Small intestine (tissue), 7 donors: Measurements from ENCODE around the gene DDX3X. TPM values are rescaled to one million over a fixed set of nuclear protein-coding genes. Genes with fewer than 3 reads are reported as not detected.
"Not testable (repeated sequence)": the region's sequence is repeated elsewhere in the genome, so short reads cannot be mapped to it uniquely, and the experiment has no call there.

Source experiments
- DNase-seq, 2 donors: peaks; one replicate each; pipeline versions ENCODE4 v3.0.0 to v3.0.0-alpha.2; 2013
- FAIRE-seq: peaks from 2 replicates; lab custom pipeline; 2012; peaks lifted over from hg19 to GRCh38; lab: Jason Lieb, UNC
- H3K27ac ChIP-seq, 3 donors: one replicate each; pipeline ENCODE4 v1.5.1; 2013; ENCODE audit warnings: low read length in 2 of 3, mild to moderate bottlenecking in 2 of 3, control low read depth in 1 of 3, inconsistent platforms in 1 of 3, low read depth in 1 of 3, moderate library complexity in 1 of 3
- H3K27me3 ChIP-seq, 3 donors: one replicate each; pipeline ENCODE4 v1.6.1; 2013; ENCODE audit warnings: low read length in 3 of 3, inconsistent platforms in 1 of 3; ENCODE audit not compliant: control insufficient read depth in 3 of 3, insufficient read depth in 3 of 3
- H3K36me3 ChIP-seq, 3 donors: one replicate each; pipeline ENCODE4 v1.6.1; 2013; ENCODE audit warnings: low read length in 3 of 3, inconsistent platforms in 1 of 3, low read depth in 1 of 3, mild to moderate bottlenecking in 1 of 3, moderate library complexity in 1 of 3; ENCODE audit not compliant: control insufficient read depth in 3 of 3, insufficient read depth in 2 of 3
- H3K4me1 ChIP-seq, 3 donors: one replicate each; pipeline ENCODE4 v1.6.1; 2013; ENCODE audit warnings: low read length in 2 of 3, inconsistent platforms in 1 of 3, low read depth in 1 of 3, mild to moderate bottlenecking in 1 of 3, moderate library complexity in 1 of 3; ENCODE audit not compliant: control insufficient read depth in 3 of 3, insufficient read depth in 2 of 3
- H3K4me3 ChIP-seq, 3 donors: one replicate each; pipeline ENCODE4 v1.5.1; 2013; ENCODE audit warnings: low read length in 3 of 3, control low read depth in 1 of 3, inconsistent platforms in 1 of 3, low read depth in 1 of 3, mild to moderate bottlenecking in 1 of 3, moderate library complexity in 1 of 3
- H3K9me3 ChIP-seq, 2 donors: one replicate each; pipeline ENCODE4 v1.6.1; 2013; ENCODE audit warnings: low read depth in 1 of 2, low read length in 1 of 2; ENCODE audit not compliant: control insufficient read depth in 2 of 2, insufficient read depth in 1 of 2
- WGBS, 3 donors: extraction: QIAGEN DNeasy Blood & Tissue Kit; methylation state at CpG; one replicate each; pipeline ENCODE4 v1.1.7; 2013; 5-methylcytosine and 5-hydroxymethylcytosine counted together
- polyA plus RNA-seq, 4 donors: library from polyadenylated mRNA; stranded (reverse) in 3 of 4; unstranded in 1 of 4; fragments of 200-250 nt in 3 of 4; fragments of 120-200 nt in 1 of 4; gene quantifications; one replicate each; pipeline versions ENCODE4 v1.2.1 to v1.2.3, GENCODE V29; 2013
- donor health status: healthy with polysubstance abuse.
- donor health status: control.
- donor health status: control.
- donor health status: Bipolar disorder and iron deficiency.
- donor health status: healthy.

The DDX3X gene
- polyA plus RNA-seq, 4 donors: 72.5 to 177 (median 105) TPM

DNA sequence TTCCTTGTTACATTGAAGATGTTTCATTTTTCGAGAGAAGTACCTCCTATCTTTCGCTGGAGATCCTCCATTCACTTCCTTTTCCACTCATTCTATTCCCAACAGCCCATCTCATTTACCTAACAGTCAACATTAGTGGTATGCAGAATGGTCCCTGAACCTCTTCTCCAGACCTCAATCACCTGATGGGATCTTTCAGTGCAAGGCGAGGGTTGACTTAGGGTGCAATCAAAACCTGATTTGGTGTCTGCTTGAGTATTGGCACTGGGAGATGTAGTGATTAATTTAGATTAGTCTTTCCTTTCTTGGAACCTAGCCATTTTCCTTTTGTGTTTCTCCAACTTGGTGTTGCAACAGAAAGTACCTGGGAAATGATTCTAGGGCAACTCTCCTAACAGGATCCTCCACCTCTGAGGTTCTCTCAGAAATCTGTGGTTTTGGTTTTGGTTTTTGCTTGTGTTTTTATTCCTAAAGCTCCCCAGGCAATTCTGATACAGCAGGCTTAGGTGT is 18.4 kb downstream of the DDX3X start:
- Histone ChIP-seq H3K27me3 (no peaks in the 10 kb centered on the region), H3K36me3 (peaks cover 2 to 10% (median 2%) of the 10 kb centered on the region in 3 donors), H3K27ac (no peak overlapping the region), H3K4me1 (no peaks in the 10 kb centered on the region), H3K4me3 (no peak overlapping the region), H3K9me3 (no peaks in the 10 kb centered on the region)
- no peak for FAIRE-seq
- no peak for DNase-seq
- 36 to 68% (median 55%) methylated on average over 3 of the region's 3 CpGs for WGBS, 3 donors

DNA sequence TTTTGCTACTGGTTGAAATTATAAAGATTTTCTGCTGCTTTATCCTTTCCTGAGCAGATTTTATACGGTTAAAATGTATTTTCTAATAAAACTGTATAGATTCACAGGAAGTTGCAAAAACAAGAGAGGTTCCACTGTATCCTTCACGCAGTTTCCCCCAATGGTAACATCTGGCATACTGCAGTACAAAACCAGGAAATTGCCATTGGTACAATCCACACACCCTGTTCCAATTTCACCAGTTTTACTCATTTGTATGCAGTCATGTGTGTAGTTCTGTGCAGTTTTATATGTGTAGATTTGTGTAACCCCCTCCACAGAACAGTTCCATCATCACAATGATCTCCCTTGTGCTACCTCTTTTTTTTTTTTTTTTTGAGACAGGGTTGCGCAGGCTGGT is 20.0 kb downstream of the DDX3X start:
- no peak overlapping the region for H3K27ac ChIP-seq
- FAIRE-seq: no peak

DNA sequence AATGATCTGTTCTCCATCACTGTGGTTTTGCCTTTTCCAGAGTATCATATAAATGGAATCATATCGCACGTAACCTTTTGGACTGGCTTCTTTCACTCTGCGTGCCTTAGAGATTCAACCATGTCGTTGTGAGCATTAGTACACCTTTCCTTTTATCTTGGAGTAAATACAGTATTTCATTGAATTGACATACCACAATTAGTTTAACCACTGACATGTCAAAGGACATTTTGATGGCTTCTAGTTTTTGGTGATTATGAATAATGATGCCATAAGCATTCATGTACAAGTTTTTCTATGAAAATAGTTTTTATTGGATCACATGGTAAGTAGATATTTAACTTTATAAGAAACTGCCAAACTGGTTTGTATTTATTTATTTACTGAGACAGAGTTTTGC is 35.2 kb downstream of the DDX3X start:
- H3K4me3 ChIP-seq: no peak overlapping the region
- H3K4me1 ChIP-seq: no peaks in the 10 kb centered on the region
- FAIRE-seq (no peak), DNase-seq (no peak)
- H3K27me3 ChIP-seq: no peaks in the 10 kb centered on the region
- H3K36me3 ChIP-seq: no peaks in the 10 kb centered on the region
- H3K27ac ChIP-seq: no peak overlapping the region
- H3K9me3 ChIP-seq: no peaks in the 10 kb centered on the region
- WGBS, 3 donors: 90 to 95% (median 94%) methylated on average over 4 of the region's 4 CpGs

More for the DNA sequence above, 20.0 kb downstream of the DDX3X start:
- H3K36me3 ChIP-seq: no peaks in the 10 kb centered on the region
- H3K9me3 ChIP-seq: no peaks in the 10 kb centered on the region
- 76 to 82% (median 81%) methylated on average over 2 to 3 of the region's 3 CpGs for WGBS, 3 donors
- DNase-seq: no peak
- no peak overlapping the region for H3K4me3 ChIP-seq
- H3K4me1 ChIP-seq: no peaks in the 10 kb centered on the region
- no peaks in the 10 kb centered on the region for H3K27me3 ChIP-seq

GRCh38 chrX:41371575-41371974 is 37.6 kb downstream of the DDX3X start:
- not testable (repeated sequence) for H3K4me1 ChIP-seq, FAIRE-seq, H3K9me3 ChIP-seq, H3K27ac ChIP-seq, DNase-seq, H3K36me3 ChIP-seq, H3K27me3 ChIP-seq, H3K4me3 ChIP-seq
- 93 to 97% (median 95%) methylated on average over 5 of the region's 5 CpGs for WGBS, 3 donors

GRCh38 chrX:41373989-41374606 is 40.1 kb downstream of the DDX3X start:
- no peaks in the 10 kb centered on the region for H3K36me3 ChIP-seq
- FAIRE-seq (no peak), DNase-seq (no peak)
- WGBS, 3 donors: 82 to 91% (median 88%) methylated on average over 5 of the region's 5 CpGs
- H3K27me3 ChIP-seq: no peaks in the 10 kb centered on the region
- no peaks in the 10 kb centered on the region for H3K9me3 ChIP-seq
- no peak overlapping the region for H3K4me3 ChIP-seq
- H3K27ac ChIP-seq: no peak overlapping the region
- no peaks in the 10 kb centered on the region for H3K4me1 ChIP-seq

DNA sequence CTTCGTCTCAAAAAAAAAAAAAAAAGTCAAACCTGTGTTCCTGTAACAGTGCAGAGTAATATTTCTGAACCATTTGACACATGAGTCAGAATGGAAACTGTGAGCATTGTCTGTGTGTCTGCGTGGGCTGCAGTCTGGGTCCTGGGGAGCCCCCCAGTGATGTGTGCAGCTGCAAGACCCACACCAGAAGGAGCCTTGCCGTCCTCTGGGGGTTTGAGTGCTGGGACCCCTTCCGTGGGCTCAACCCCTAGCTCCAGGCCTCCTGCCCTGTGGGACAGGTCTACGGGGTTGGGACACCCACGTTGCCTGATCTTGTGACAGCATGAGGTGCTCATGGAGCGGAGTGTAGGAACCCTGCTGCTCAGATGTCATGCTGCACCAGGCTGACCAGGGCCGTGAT is 43.7 kb downstream of the DDX3X start:
- no peak for FAIRE-seq
- no peak for DNase-seq
- H3K9me3 ChIP-seq: no peaks in the 10 kb centered on the region
- peaks cover 0 to 9% (median 2%) of the 10 kb centered on the region in 3 donors for H3K4me1 ChIP-seq
- H3K36me3 ChIP-seq: no peaks in the 10 kb centered on the region
- no peak overlapping the region for H3K4me3 ChIP-seq
- H3K27me3 ChIP-seq: no peaks in the 10 kb centered on the region
- no peak overlapping the region for H3K27ac ChIP-seq
- 59 to 88% (median 82%) methylated on average over 7 to 8 of the region's 8 CpGs for WGBS, 3 donors

GRCh38 chrX:41381685-41382084 is 47.7 kb downstream of the DDX3X start:
- Histone ChIP-seq H3K27ac (peak overlapping the region; percentile 52 to 78 (median 71)), H3K27me3 (no peaks in the 10 kb centered on the region), H3K4me3 (no peak overlapping the region), H3K36me3 (no peaks in the 10 kb centered on the region), H3K9me3 (no peaks in the 10 kb centered on the region), H3K4me1 (peaks cover 4 to 23% (median 4%) of the 10 kb centered on the region in 3 donors)
- 25 to 36% (median 26%) methylated on average over 5 of the region's 5 CpGs for WGBS, 3 donors
- DNase-seq (peak; percentile 69 to 91), FAIRE-seq (no peak)

GRCh38 chrX:41382714-41383645 is 49.0 kb downstream of the DDX3X start:
- WGBS, 3 donors: 20 to 43% (median 39%) methylated on average over 10 of the region's 10 CpGs
- Histone ChIP-seq H3K27ac (peak overlapping the region; percentile 75 to 94 (median 90)), H3K9me3 (no peaks in the 10 kb centered on the region), H3K27me3 (no peaks in the 10 kb centered on the region), H3K4me1 (peaks cover 4 to 23% (median 4%) of the 10 kb centered on the region in 3 donors), H3K36me3 (no peaks in the 10 kb centered on the region), H3K4me3 (no peak overlapping the region)
- peak; percentile 75 to 88 for DNase-seq
- no peak for FAIRE-seq
